HL-60 (cell line): ENCODE results near the gene TPPP.

Source experiments
- DNase-seq, 2 experiments: peaks; one replicate each; pipeline ENCODE4 v3.0.0-alpha.2; 2010 to 2020; ENCODE audit warnings: low read depth in 1 of 2, low spot score in 1 of 2
- H3K27ac ChIP-seq: fragments of 250-450 bp; sonication (Bioruptor Pico); replicated peaks from 2 replicates; pipeline ENCODE4 v1.5.1; 2020; ENCODE audit warnings: mild to moderate bottlenecking, moderate library complexity
- H3K27me3 ChIP-seq: fragments of 250-450 bp; sonication (Bioruptor Pico); 2 replicates; pipeline ENCODE4 v1.5.1; 2021; ENCODE audit warnings: mild to moderate bottlenecking, moderate library complexity; ENCODE audit not compliant: insufficient read depth, poor library complexity, severe bottlenecking
- H3K4me3 ChIP-seq: replicated peaks from 2 replicates; pipeline ENCODE4 v1.5.1; 2011; ENCODE audit warnings: mild to moderate bottlenecking, control low read depth, low read length; ENCODE audit not compliant: insufficient read depth
- GABPA ChIP-seq: IDR thresholded peaks from 2 replicates; pipeline ENCODE4 v1.6.1; 2012; ENCODE audit warnings: low read depth
- POLR2AphosphoS5 ChIP-seq: IDR thresholded peaks from 2 replicates; pipeline ENCODE4 v1.6.1; 2012; ENCODE audit warnings: low read depth
- SPI1 ChIP-seq: IDR thresholded peaks from 2 replicates; pipeline ENCODE4 v1.6.1; 2012; ENCODE audit warnings: low read depth, mild to moderate bottlenecking, borderline replicate concordance
- TF ChIP-seq, protein P1 (sequence below): IDR thresholded peaks from 2 replicates; pipeline ENCODE4 v1.6.1; 2012; ENCODE audit warnings: low read depth; ENCODE audit not compliant: insufficient replicate concordance
- TF ChIP-seq, protein P2 (sequence below): IDR thresholded peaks from one replicate; pipeline ENCODE4 v1.5.1; 2011; ENCODE audit warnings: low read length, control low read depth, inconsistent platforms; ENCODE audit not compliant: insufficient read depth

The TPPP gene

DNA sequence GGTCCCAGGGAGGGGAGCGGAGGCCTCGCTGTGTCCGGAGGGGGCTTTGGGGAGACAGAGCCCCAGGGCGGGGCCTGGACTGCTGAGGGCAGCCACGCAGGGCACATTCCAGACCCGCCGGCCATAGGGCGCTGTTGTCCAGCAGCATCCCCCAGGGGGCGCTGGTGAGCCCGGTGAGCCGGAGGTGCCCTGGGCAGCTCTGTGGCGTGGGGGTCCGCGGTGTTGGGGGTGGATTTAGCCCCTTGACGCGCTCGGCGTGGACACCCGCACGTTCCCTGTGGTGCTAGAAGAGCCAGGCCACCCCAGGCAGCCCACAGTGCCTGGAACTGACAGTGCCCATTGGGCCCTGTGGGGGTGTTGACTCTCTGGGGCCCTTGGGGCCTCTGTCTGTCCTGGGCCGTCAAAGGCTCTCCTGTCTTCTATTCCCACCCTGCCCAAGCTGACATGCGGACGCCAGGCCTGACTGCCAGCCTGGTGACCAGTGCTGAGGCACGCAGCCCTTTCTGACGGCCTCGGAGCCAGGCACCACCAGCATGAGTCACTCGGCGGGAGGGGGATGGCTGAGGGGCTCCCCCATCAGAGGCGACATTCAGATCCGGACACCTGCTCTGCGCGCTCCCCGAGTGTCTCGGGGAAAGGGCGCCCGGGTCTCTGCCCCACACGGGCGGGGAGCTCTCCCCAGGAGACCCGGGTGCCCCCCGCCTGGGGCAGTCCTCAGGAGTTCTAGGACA, 23.9 kb downstream of the TPPP start:
- no peak for TF ChIP-seq SPI1
- TF ChIP-seq, protein P1, sequence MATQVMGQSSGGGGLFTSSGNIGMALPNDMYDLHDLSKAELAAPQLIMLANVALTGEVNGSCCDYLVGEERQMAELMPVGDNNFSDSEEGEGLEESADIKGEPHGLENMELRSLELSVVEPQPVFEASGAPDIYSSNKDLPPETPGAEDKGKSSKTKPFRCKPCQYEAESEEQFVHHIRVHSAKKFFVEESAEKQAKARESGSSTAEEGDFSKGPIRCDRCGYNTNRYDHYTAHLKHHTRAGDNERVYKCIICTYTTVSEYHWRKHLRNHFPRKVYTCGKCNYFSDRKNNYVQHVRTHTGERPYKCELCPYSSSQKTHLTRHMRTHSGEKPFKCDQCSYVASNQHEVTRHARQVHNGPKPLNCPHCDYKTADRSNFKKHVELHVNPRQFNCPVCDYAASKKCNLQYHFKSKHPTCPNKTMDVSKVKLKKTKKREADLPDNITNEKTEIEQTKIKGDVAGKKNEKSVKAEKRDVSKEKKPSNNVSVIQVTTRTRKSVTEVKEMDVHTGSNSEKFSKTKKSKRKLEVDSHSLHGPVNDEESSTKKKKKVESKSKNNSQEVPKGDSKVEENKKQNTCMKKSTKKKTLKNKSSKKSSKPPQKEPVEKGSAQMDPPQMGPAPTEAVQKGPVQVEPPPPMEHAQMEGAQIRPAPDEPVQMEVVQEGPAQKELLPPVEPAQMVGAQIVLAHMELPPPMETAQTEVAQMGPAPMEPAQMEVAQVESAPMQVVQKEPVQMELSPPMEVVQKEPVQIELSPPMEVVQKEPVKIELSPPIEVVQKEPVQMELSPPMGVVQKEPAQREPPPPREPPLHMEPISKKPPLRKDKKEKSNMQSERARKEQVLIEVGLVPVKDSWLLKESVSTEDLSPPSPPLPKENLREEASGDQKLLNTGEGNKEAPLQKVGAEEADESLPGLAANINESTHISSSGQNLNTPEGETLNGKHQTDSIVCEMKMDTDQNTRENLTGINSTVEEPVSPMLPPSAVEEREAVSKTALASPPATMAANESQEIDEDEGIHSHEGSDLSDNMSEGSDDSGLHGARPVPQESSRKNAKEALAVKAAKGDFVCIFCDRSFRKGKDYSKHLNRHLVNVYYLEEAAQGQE = no peak
- no peak for TF ChIP-seq GABPA
- H3K27me3 ChIP-seq = peaks cover 20% of the 10 kb centered on the region
- no peak overlapping the region for H3K27ac ChIP-seq
- no peak overlapping the region for H3K4me3 ChIP-seq
- DNase-seq = no peak

DNA sequence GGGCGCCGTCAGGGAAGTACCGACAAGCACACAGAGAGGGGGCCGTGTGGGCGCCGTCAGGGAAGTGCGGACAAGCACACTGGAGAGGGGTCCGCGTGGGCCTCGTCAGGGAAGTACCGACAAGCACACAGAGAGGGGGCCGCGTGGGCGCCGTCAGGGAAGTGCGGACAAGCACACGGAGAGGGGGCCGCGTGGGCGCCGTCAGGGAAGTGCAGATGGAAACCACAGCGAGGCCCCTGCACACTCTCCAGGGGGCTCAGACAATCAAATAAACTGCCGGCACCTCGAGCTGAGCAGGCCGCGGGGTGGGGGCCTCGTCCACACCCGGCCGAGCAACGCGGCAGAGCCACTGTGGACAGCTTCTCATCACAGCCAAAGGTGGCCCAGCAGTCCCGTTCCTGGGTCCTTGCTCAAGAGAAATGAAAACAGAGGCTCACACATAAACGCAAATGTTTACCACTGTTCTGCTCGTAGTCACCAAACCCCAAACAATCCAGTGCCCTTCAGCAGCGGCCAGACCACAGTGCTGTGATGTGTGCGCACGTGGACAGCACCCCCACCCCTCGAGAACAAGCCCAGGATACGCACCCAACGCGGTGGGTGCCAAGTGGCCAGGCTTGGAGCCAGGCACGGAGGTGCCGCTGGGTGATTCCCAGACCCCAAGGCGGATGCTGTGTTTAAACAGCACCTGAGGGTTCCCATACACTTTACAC, 24.7 kb downstream of the TPPP start:
- DNase-seq = no peak
- TF ChIP-seq, protein P1 = no peak
- TF ChIP-seq POLR2AphosphoS5 (no peak), GABPA (no peak), SPI1 (no peak)
- TF ChIP-seq, protein P2, sequence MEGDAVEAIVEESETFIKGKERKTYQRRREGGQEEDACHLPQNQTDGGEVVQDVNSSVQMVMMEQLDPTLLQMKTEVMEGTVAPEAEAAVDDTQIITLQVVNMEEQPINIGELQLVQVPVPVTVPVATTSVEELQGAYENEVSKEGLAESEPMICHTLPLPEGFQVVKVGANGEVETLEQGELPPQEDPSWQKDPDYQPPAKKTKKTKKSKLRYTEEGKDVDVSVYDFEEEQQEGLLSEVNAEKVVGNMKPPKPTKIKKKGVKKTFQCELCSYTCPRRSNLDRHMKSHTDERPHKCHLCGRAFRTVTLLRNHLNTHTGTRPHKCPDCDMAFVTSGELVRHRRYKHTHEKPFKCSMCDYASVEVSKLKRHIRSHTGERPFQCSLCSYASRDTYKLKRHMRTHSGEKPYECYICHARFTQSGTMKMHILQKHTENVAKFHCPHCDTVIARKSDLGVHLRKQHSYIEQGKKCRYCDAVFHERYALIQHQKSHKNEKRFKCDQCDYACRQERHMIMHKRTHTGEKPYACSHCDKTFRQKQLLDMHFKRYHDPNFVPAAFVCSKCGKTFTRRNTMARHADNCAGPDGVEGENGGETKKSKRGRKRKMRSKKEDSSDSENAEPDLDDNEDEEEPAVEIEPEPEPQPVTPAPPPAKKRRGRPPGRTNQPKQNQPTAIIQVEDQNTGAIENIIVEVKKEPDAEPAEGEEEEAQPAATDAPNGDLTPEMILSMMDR = no peak
- peaks cover 13% of the 10 kb centered on the region for H3K27me3 ChIP-seq
- no peak overlapping the region for H3K27ac ChIP-seq
- H3K4me3 ChIP-seq = no peak overlapping the region

DNA sequence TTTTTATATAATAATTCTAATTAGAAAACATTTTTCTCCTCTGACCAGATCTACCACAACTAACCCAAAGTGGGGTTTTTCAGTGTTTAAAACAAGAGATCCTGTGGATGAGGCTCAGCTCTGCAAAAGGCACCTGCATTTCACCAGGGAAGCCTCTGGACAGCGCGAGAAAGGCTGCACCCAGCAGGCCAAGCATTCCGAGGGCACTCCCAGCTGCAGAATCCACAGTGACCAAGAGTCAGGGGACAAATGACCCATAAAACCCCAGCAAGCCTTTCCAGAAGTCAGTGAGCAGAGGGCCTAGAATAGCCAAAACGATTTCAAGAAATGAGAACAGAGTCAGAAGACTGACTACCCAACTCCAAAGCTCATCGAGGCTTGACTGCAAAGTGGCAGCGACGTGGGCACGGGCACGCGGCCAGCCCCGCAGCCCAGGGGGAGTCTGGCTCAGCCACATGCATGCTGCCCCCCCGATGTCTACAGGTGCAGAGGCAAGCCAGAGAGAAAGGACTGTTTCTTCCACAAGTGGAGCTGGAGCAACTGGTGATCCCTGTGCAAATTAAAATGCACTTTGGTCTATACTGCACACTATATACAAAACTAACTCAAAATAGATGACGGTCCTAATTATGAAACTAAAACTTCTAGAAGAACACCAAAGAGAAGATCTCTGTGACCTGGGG, 26.2 kb downstream of the TPPP start:
- Histone ChIP-seq H3K27me3 (no peaks in the 10 kb centered on the region), H3K27ac (no peak overlapping the region), H3K4me3 (no peak overlapping the region)
- DNase-seq = no peak
- TF ChIP-seq POLR2AphosphoS5 (no peak), GABPA (no peak), SPI1 (no peak)
- TF ChIP-seq, protein P2 = no peak
- TF ChIP-seq, protein P1 = no peak
